Lower leg skin (tissue), 4 donors: ENCODE measurements around the gene MEIS2. TPM values are rescaled to one million over a fixed set of nuclear protein-coding genes. Genes with fewer than 3 reads are reported as not detected.

Experiments
- DNase-seq, 2 donors: peaks; one replicate each; pipeline ENCODE4 v3.0.0-alpha.2; 2019; ENCODE audit warnings: low spot score in 2 of 2
- H3K4me3 ChIP-seq: fragments of 200-600 bp; sonication (generic); 2 replicates; pipeline ENCODE4 v1.5.1; 2017; ENCODE audit warnings: mild to moderate bottlenecking, low read depth; ENCODE audit not compliant: poor library complexity, severe bottlenecking
- CTCF ChIP-seq, 3 donors: fragments of 450-650 bp; IDR thresholded peaks; one replicate each; pipeline ENCODE4 v1.5.1; 2016; ENCODE audit warnings: antibody characterized with exemption in 3 of 3, mild to moderate bottlenecking in 3 of 3, moderate library complexity in 2 of 3
- POLR2A ChIP-seq, 2 donors: fragments of 450-650 bp; IDR thresholded peaks; one replicate each; pipeline ENCODE4 v1.6.1; 2016 to 2017; ENCODE audit warnings: antibody characterized with exemption in 2 of 2, mild to moderate bottlenecking in 1 of 2, moderate library complexity in 1 of 2
- WGBS, 2 donors: methylation state at CpG; one replicate each; pipeline ENCODE4 v1.1.5; 2018; 5-methylcytosine and 5-hydroxymethylcytosine counted together
- intact Hi-C: fragments of 100-400 bp; cut with DNase I; formaldehyde crosslinking; loops from one replicate; pipeline ENCODE4 v1.15.0; 2023; ENCODE audit warnings: low total_unique reads
- total RNA-seq, 4 donors: library from RNA; depleted of rRNA; stranded (reverse); fragments of >200 nt; gene quantifications; one replicate each; pipeline ENCODE4 v1.1.0, GENCODE V29; 2016

Gene MEIS2
- total RNA-seq, 4 donors from 2014 or later = 12.9 to 18.5 (median 15.8) TPM

- intact Hi-C loops = loop anchor here (10.0 kb wide), 1 partner anchor 375 kb away; no protein-coding TSS in a partner anchor
- TF ChIP-seq POLR2A (IDR thresholded peaks at IDR 0.05) (no peak), CTCF (IDR thresholded peaks at IDR 0.05) (no peak)
- no peak for DNase-seq
- no peak overlapping the region for H3K4me3 ChIP-seq
- 38 to 47% methylated on average over 25 of the region's 25 CpGs for WGBS, 2 donors
Observed at GRCh38 chr15:36879568-36880222, 220.7 kb downstream of the MEIS2 start.

GRCh38 chr15:36878684-36879262 is 221.6 kb downstream of the MEIS2 start:
- 67 to 70% methylated on average over 12 of the region's 12 CpGs for WGBS, 2 donors
- no peak overlapping the region for H3K4me3 ChIP-seq
- no peak for DNase-seq
- intact Hi-C loops = no loop called here
- TF ChIP-seq CTCF (IDR thresholded peaks at IDR 0.05) (no peak), POLR2A (IDR thresholded peaks at IDR 0.05) (no peak)

GRCh38 chr15:36877796-36878683 is 222.3 kb downstream of the MEIS2 start:
- 58 to 67% methylated on average over 37 to 38 of the region's 38 CpGs for WGBS, 2 donors
- H3K4me3 ChIP-seq = no peak overlapping the region
- TF ChIP-seq POLR2A (IDR thresholded peaks at IDR 0.05) (no peak), CTCF (IDR thresholded peaks at IDR 0.05) (no peak)
- intact Hi-C loops = no loop called here
- no peak for DNase-seq

- WGBS, 2 donors = 70 to 80% methylated on average over 8 of the region's 8 CpGs
- intact Hi-C loops = no loop called here
- DNase-seq = no peak
- no peak overlapping the region for H3K4me3 ChIP-seq
- no peak for TF ChIP-seq CTCF (IDR thresholded peaks at IDR 0.05)
- no peak for TF ChIP-seq POLR2A (IDR thresholded peaks at IDR 0.05)
Observed at GRCh38 chr15:36877294-36877693, 223.1 kb downstream of the MEIS2 start.

- DNase-seq = no peak
- intact Hi-C loops = no loop called here
- TF ChIP-seq POLR2A (IDR thresholded peaks at IDR 0.05) (no peak), CTCF (IDR thresholded peaks at IDR 0.05) (no peak)
- WGBS, 2 donors = 39 to 44% methylated on average over 2 of the region's 2 CpGs
- H3K4me3 ChIP-seq = no peak overlapping the region
Observed at GRCh38 chr15:36875740-36876334, 224.5 kb downstream of the MEIS2 start.
